Skin epidermis (tissue), 12 donors: ENCODE measurements around the gene ENKUR.
A peak's percentile ranks its signal among the peaks of the same experiment; 100 is the strongest.

Source experiments
- H3K27ac ChIP-seq, 21 experiments: fragments of 200-600 bp; sonication (generic) in 11 of 21; one replicate each; pipeline ENCODE4 v1.5.0; 2020; ENCODE audit warnings: mild to moderate bottlenecking in 3 of 21, inconsistent platforms in 2 of 21, moderate library complexity in 2 of 21
- H3K4me3 ChIP-seq, 7 experiments: fragments of 200-600 bp; sonication (generic) in 2 of 7; one replicate each; pipeline ENCODE4 v1.5.0; 2020; ENCODE audit warnings: inconsistent platforms in 2 of 7, mild to moderate bottlenecking in 2 of 7, moderate library complexity in 1 of 7

ENKUR gene

DNA sequence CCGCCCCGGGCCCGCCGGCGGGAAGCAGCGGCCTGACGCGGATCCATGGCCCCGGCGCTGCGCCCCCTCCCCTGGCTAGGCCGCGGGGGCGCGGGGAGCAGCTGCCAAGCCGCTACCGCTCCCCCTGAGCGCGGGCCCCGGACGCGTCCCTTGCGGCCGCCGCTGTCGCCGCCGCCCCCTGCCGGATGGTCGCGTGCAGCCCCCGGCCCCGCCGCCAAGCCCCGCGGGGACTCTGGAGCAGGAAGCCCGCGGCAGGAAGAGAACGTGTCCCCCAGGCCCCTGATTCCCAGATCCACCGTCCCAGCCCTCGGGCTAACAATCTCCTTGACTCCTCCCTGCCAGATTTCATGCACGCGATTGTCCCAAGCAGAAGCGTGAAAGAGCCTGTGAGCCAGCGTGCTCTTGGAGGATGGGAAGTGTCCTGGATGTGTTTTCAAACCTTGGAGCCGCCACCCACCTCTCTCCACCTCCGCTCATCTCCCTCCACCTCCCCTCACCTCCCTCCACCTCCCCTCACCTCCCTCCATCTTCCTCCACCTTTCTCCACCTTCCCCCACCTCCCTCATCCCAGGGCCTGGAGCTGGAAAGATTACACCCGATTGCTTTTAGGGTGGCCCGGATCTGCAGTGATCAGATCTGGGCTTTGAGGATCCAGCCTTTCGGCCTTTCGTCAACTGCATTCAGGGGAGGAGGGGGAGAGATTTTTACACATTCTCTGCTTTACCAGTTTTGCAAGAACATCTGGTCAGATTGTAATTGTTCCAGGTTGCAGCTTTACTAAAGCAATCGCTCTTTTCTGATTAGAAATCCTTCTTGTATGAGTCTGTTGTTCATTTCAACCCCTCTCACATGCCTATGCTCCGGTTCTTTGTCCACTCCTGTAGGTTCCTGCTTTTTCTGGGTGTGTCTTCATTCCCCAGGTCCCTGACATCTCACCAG, 63.0 kb downstream of the ENKUR start:
- Histone ChIP-seq H3K27ac (peak overlapping the region; percentile 73 to 97 (median 87)), H3K4me3 (peak overlapping the region; percentile 51 to 64 (median 61))

DNA sequence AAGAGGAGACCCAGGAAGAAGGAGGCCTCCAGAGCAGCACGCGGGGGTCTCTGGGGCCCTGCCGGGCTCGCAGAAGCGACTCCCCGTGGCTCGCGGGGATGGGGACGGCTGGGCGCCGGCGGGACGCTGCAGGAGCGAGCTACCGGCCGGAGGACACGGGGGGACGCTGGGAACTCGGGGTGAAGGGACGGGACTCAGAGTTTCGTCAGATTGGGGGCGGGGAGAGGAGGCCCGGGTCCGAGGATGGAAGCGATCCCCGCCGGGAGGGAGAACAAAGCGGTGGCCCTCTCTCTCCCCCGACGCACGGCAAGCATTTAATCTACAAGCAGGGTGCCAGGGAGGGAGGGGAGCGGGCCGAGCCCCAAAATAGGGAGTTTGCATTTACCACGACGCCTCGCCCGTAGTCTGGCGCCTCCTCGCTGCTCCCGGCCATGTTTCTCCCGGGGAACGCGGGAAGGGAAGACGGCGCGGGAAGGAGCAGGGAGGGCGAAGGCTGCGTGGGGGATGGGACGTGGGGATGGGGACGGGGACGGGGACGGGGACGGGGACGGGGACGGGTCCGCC, 63.7 kb downstream of the ENKUR start, which contains the start of gene PRTFDC1:
Gene PRTFDC1 (minus strand): TSS at position 464 of the 564 bp plus-strand sequence. CDS start 31 bp downstream, at position 433.
- peak within 1 kb of the TSS; percentile 73 to 97 (median 87) for H3K27ac ChIP-seq

DNA sequence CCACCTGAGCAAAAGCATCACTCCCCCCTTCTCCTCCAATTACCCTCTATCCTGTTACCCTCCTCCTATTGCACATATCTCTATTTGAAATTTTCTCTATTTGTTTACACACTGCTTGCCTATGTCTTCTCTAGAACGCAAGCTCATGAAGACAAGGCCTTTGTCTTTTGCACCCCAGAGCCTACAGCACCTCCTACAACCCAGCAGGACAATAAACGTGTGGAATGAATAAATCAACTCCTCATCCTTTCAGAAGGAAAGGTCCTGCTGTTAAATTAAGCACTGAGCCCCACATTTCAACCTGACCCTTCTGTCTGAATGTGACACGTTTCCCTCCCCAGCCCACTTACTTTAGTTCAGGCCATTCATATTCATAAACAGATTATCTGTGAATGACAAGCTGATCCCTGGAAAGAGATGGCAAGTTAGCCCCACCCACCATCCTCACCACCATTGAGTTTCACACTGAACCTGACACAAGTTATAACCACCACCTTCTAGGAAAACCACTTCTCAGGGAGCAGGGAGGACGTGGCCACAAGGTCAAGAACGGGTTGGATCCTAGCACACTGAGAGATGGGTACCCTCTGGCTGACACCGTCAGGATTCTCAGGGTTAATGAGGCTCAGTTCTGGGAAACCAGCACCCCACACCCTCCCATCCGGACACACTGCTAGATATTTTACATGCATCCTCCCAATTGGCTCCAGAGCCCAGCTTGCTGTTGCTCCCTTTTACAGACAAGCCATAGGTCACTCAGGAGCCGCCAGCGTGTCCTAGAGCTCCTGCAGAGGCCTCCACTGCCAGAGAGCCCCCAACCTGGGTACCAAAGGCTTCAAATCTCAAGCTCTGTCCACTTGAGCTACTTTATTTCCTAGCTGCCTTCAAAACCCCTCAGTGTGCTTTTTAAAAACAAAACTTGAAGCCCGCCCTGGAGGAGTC, 64.5 kb downstream of the ENKUR start:
- peak overlapping the region; percentile 51 to 64 (median 61) for H3K4me3 ChIP-seq
- peak overlapping the region in 20 of 21 experiments; percentile 73 to 97 (median 88) for H3K27ac ChIP-seq

More for the DNA sequence above, 63.7 kb downstream of the ENKUR start, which contains the start of gene PRTFDC1:
- peak within 1 kb of the TSS; percentile 51 to 64 (median 61) for H3K4me3 ChIP-seq

DNA sequence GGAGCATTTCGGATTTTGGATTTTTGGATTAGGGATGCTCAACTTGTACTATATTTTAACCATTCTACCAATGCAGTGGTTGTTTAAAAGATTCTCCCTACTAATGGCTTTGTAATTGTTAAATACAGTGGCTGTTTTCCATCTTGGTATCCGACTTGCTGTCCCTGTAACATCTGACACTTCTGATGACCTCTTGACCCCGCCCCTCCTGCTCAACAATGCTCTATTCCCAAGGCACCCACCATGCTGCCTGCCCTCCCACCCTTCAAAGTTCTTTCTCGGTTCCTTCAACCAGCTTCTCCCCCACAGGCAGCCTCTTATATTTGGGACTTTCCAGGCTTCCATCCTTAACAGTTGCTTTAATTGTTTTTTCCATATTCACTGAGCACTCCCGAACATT, 65.5 kb downstream of the ENKUR start:
- H3K4me3 ChIP-seq = no peak overlapping the region
- H3K27ac ChIP-seq = no peak overlapping the region

DNA sequence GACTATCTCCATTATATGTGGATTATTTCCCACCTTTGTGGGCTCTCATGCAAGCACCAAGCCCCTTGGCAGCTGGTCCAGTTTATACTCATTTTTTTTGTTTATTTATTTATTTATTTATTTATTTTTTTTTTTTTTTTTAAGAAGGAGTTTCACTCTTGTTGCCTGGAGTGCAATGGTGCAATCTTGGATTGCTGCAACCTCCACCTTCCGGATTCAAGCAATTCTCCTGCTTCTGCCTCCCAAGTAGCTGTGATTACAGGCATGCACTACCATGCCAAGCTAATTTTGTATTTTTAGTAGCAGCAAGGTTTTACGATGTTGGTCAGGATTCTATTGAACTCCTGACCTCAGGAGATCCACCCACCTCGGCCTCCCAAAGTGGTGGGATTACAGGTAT, 66.3 kb downstream of the ENKUR start:
- H3K4me3 ChIP-seq = no peak overlapping the region
- no peak overlapping the region for H3K27ac ChIP-seq

DNA sequence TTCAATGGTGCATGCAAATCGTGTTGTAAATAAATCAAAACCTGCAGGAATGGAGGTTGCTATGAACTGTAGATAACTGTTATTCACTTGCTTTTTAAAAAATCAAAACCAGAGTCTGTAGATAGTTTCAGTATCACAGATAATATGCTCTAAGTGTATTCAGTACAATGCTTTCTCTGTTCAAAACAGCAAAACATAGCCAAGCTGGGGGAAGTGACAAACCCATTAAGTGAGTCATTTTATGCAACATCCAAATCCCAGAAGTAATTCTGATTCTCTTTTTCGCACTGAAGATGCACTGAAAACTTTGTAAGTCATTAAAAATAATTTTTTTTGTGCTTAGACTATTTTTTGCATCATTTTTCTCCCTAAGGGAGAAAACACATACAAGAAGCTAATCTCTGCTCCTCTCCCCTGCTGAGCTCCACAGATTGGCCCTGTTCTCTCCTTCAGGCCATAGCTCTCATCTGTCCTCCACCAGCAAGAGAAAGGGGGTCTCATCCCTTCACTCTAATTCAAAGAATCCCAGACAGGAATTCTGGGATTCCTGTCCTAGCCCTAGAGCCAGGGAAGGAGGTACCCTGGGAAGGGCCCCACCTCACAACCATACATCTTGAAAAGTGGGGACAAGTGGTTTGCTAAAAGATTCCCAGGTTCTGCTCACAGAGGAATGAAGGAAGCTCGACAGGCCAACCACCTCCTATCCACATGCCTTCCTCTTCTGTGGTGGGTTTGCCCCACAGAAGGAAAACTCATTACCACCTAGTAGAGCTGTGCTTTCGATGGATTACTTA, 68.5 kb downstream of the ENKUR start:
- Histone ChIP-seq H3K4me3 (no peak overlapping the region), H3K27ac (peak overlapping the region in 14 of 21 experiments; percentile 12 to 82 (median 64))

DNA sequence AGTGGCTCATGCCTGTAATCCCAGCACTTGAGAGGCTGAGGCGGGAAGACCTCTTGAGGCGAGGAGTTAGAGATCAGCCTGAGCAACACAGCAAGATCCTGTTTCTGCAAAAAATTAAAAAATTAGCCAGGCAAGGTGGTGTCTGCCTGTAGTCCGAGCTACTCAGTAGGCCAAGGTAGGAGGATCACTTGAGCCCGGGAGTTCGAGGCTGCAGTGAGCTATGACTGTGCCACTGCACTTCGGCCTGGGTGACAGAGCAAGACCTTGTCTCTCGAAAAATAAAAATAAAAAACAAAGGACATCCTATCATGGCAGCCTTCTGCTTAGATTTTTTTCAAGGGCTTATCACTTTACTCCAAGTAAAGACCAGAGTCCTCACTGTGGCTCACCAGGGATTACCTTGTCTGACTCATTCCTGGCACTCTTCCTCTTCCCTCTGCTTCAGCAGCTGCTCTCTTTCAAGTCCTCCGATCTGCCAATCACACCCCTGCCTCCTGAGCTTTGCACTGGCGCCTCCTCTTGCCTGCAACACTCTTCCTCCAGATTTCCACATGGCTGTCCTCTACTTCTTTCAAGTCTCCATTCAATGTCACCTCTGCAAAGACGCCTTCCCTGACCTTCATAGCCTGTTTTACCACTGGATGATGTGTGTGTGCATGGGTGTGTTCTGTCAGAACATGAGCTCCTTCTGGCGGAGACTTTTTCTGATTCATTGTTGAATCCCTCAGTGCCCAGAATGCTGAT, 71.3 kb downstream of the ENKUR start:
- Histone ChIP-seq H3K27ac (no peak overlapping the region), H3K4me3 (no peak overlapping the region)

DNA sequence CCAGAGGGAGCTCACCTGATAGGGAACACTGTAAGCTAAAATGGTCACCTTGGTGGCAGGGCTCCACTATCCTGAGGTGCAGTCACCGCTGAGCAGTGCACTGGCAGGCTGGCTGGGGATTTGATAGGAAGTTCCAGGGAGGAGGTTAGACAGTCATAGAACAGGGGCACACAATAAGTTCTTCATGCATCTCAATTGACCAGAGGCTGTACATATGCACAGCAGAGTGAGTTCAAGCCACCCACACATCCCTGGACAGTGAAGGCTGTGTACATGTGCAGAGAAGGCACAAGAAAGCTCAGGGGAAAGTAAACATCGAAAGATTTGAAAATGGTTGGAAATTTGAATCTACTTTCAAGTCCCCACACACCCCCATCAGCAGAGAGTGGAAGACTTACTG, 77.4 kb downstream of the ENKUR start:
- Histone ChIP-seq H3K27ac (no peak overlapping the region), H3K4me3 (no peak overlapping the region)

DNA sequence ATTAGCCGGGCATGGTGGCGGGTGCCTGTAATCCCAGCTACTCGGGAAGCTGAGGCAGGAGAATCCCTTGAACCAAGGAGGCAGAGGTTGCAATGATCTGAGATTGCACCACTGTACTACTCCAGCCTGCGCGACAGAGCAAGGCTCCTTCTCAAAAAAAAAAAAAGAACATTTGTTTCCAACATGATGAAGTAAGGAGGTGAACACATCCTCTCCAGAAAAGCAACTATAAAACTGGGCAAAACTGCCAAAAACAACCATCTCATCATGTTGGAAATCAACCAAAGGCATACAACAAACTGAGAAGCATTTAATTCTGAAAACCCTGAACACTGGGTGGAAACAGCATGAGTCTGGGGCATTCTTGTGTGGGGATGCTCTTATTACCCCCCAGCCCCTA, 77.9 kb downstream of the ENKUR start:
- Histone ChIP-seq H3K27ac (no peak overlapping the region), H3K4me3 (no peak overlapping the region)

DNA sequence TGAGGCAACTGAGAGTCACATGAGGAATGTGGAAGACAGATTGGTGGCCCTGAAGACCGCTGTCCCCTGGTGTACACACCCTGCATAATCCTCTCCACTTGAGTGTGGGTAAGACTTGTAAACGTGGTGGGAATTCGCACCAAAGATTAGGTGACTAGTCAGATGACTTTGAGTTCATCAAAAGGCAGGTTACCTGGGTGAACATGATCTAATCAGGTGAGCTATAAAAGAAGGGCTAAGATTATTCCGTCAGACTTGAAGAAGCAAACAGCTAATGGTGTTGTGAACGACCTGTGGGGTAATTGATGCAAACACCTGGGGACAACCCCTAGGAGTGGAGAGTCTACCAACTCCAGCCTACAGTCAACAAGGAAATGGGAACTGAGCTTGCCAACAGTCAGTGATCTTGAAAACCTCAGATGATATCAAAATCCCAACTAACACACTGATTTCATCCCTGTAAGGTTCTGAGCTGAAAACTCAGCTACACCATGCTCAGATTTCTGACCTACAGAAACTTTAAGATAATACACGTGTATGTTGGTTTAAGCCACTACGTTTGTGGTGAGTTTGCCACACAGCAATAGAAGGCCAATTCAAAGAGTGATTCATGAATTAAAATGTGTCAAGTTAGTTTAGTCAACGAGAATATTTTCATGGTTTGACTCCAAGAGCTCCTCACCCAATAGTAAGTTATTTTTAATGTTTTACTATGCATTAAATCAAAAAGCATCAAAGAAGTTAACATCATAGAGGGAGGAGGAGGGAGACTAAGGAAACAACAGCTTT, 80.3 kb downstream of the ENKUR start:
- no peak overlapping the region for H3K4me3 ChIP-seq
- H3K27ac ChIP-seq = no peak overlapping the region
